HG03565 (cell line): ENCODE results near the gene PPP5C.

Source experiments
- ATAC-seq: cut with Tn5 transposase; IDR thresholded peaks from one replicate; pipeline ENCODE4 v1.9.1; 2021; ENCODE audit warnings: mild to moderate bottlenecking, moderate library complexity; ENCODE audit not compliant: unreplicated experiment

The PPP5C gene

GRCh38 chr19:46328079-46328478 is 18.8 kb upstream of the PPP5C start:
- ATAC-seq, result no peak

GRCh38 chr19:46330319-46330918 is 16.5 kb upstream of the PPP5C start:
- ATAC-seq, result no peak

GRCh38 chr19:46337487-46337886 is 9.4 kb upstream of the PPP5C start:
- no peak for ATAC-seq

- no peak for ATAC-seq
These were observed 7.4 kb upstream of the PPP5C start for GRCh38 chr19:46339446-46339845.

GRCh38 chr19:46340051-46340659 is 6.7 kb upstream of the PPP5C start:
- ATAC-seq, result no peak

- ATAC-seq, result no peak
These were observed 5.0 kb upstream of the PPP5C start for GRCh38 chr19:46341937-46342336.

- ATAC-seq, result no peak
These were observed 2.5 kb upstream of the PPP5C start for GRCh38 chr19:46344363-46344762.

- ATAC-seq, result no peak
These were observed 1.7 kb upstream of the PPP5C start for GRCh38 chr19:46345157-46345556.

GRCh38 chr19:46347572-46347883 is 641 bp downstream of the PPP5C start:
- no peak for ATAC-seq

GRCh38 chr19:46347985-46348384 is 1.1 kb downstream of the PPP5C start:
- ATAC-seq, result no peak

GRCh38 chr19:46349311-46349993 is 2.6 kb downstream of the PPP5C start:
- no peak for ATAC-seq

GRCh38 chr19:46350029-46350757 is 3.3 kb downstream of the PPP5C start:
- no peak for ATAC-seq

- no peak for ATAC-seq
These were observed 3.9 kb downstream of the PPP5C start for GRCh38 chr19:46350758-46351159.

GRCh38 chr19:46351241-46352041 is 4.6 kb downstream of the PPP5C start:
- ATAC-seq, result no peak

- ATAC-seq, result no peak
These were observed 7.0 kb downstream of the PPP5C start for GRCh38 chr19:46353730-46354528.

GRCh38 chr19:46355234-46356148 is 8.6 kb downstream of the PPP5C start:
- ATAC-seq, result no peak

GRCh38 chr19:46356149-46357055 is 9.5 kb downstream of the PPP5C start:
- no peak for ATAC-seq
